Gastrocnemius medialis (tissue), 4 donors: ENCODE data around the gene ABCB8.

ENCODE experiments used
- POLR2A ChIP-seq, 2 donors: fragments of 450-650 bp; IDR thresholded peaks; one replicate each; pipeline ENCODE4 v1.6.1; 2017; ENCODE audit warnings: antibody characterized with exemption in 2 of 2, mild to moderate bottlenecking in 2 of 2, moderate library complexity in 2 of 2
- TF ChIP-seq, protein P1 (sequence below), 5 experiments: fragments of 450-650 bp in 3 of 5; fragments of 200-600 bp in 2 of 5; sonication (generic) in 2 of 5; IDR thresholded peaks in 4 of 5; conservative IDR thresholded peaks in 1 of 5; 1 replicate in 4 of 5; 2 replicates in 1 of 5; pipeline ENCODE4 v1.5.1; 2016 to 2019; ENCODE audit warnings: antibody characterized with exemption in 5 of 5, mild to moderate bottlenecking in 3 of 5, moderate library complexity in 3 of 5

DNA sequence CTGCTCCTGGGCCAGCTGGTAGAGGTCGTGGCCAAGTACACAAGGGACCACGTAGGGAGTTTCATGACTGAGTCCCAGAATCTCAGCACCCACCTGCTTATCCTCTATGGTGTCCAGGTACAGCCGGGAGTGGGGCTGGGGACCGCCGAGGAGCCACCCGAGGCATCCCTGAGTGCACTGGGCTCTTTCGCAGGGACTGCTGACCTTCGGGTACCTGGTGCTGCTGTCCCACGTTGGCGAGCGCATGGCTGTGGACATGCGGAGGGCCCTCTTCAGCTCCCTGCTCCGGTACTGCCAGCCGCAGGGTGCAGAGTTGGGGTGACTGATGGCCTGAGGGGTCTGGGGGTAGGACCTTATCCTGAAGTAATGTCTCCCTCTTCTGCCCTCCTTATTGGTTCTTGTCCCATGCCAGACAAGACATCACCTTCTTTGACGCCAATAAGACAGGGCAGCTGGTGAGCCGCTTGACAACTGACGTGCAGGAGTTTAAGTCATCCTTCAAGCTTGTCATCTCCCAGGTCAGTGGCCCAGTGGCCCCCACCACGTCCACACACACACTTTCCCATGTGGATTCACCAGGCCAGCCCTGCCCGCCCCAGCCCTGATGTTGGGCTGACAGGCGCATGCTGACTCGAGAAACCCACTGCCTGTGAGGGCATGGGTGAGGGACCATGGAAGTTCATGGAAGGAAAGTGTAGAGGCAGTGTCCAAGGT lies 6.2 kb downstream of the ABCB8 start:
- TF ChIP-seq, protein P1, sequence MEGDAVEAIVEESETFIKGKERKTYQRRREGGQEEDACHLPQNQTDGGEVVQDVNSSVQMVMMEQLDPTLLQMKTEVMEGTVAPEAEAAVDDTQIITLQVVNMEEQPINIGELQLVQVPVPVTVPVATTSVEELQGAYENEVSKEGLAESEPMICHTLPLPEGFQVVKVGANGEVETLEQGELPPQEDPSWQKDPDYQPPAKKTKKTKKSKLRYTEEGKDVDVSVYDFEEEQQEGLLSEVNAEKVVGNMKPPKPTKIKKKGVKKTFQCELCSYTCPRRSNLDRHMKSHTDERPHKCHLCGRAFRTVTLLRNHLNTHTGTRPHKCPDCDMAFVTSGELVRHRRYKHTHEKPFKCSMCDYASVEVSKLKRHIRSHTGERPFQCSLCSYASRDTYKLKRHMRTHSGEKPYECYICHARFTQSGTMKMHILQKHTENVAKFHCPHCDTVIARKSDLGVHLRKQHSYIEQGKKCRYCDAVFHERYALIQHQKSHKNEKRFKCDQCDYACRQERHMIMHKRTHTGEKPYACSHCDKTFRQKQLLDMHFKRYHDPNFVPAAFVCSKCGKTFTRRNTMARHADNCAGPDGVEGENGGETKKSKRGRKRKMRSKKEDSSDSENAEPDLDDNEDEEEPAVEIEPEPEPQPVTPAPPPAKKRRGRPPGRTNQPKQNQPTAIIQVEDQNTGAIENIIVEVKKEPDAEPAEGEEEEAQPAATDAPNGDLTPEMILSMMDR (IDR thresholded peaks at IDR 0.05 in 4 of 5, conservative IDR thresholded peaks at IDR 0.05 in 1 of 5): no peak
- TF ChIP-seq POLR2A (IDR thresholded peaks at IDR 0.05): no peak
